GM19468 (cell line): ENCODE measurements around the gene SAYSD1.

Experiments used
- ATAC-seq: cut with Tn5 transposase; IDR thresholded peaks from one replicate; pipeline ENCODE4 v1.9.1; 2021; ENCODE audit warnings: mild to moderate bottlenecking, moderate library complexity, moderate number of reproducible peaks; ENCODE audit not compliant: unreplicated experiment; ENCODE audit errors: extremely low read depth

SAYSD1 gene

DNA sequence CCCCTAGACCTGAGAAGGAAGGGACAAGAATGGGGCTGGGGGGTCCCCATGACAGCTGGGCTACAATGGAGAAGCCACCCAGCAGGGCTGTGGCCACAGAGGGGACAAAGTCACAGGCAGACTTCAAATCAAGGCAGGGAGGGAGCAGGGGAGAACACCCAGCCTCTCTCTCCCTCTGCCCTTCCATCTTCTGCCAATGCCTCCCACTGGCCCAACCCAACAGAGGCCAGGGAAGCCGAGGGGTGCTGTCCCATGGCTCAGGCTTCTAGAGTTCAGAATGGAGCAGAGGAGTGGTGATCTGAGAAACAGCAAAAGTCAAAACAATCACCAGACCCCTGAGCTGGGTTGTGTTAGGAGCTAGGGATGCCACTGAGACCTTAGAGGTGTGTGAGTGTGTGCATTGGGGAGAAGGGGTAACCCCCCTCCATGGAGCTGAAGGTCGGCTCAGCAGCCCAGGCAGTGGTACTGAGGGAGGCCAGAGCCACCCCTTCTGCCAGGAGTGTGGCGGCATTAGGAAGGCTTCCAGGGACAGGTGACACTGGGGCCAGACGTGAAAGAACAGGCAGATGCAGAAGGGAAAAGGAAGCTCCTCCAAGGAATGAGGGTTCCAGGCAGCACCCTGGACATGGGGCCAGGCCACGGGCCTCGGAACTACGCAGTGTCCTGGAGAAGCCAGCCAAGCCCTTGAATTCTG lies 54.4 kb downstream of the SAYSD1 start:
- ATAC-seq, result no peak

DNA sequence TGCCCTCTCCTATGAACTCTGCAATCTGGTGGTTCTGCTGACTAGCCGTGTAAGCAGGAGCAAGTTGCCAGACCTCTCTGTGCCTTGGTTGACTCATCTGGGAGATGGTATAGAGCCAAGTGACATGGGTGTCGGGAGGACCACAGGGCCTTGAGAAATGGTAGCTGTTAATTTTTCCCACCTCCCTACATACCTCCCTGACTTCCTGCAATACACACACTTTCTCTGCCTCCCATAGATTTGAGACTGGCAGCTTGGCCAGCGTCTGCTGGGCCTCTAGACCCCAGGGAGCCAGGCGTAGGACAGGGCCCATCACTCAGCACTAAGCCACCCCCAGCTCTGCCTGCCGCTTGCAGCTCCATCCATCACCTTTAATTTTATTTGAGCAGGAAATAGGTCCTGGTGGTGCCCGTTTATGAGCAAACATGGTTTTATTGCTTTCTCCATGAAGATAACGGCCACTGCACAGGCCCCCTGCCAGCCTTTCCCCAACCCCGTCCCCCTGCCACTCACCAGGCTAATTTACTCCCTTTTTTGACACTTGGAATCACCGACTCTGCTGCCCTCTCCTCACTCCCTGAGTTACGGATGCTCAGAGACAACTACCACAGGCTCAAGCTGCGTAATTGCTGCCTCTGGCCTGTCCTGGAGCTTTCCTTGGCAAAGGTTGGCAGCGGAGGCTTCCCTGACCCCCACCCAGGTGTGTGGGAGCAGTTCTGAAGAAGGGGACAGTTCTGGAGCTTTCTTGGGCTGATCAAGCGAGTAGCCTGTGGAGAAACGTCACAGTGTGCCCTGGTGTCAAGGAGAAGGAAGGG lies 55.3 kb downstream of the SAYSD1 start:
- no peak for ATAC-seq

DNA sequence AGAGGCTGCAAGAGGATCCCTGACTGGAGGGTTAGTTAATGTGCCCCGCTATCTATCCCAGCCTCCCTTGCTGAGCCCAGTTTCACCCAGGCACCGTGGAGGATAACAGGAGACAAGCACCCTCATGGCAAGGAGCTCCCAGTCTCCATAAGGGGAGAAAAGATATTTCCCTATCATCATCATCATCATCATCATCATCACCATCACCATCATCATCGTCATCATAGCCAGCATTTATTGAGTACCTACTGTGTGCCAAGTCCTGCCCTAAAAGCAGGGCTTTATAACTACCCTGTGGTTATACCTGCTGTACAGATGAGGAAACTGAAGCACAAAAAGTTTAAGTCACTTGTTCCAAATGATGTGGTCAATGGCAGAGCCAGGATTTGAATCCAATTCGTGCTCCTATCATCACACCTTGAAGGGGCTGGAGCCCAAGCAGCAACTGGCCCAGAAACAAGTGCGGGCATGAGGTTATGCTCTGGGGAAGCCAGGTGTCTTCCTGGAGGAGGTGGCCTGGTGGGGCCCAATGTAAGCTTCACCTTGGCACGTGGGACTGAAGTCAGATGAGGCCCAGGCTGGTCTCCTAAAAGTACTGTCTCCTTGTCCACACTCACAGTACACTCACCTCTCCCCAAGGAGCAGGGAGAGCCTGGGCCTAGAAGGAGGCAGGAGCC lies 56.4 kb downstream of the SAYSD1 start:
- ATAC-seq, result no peak

DNA sequence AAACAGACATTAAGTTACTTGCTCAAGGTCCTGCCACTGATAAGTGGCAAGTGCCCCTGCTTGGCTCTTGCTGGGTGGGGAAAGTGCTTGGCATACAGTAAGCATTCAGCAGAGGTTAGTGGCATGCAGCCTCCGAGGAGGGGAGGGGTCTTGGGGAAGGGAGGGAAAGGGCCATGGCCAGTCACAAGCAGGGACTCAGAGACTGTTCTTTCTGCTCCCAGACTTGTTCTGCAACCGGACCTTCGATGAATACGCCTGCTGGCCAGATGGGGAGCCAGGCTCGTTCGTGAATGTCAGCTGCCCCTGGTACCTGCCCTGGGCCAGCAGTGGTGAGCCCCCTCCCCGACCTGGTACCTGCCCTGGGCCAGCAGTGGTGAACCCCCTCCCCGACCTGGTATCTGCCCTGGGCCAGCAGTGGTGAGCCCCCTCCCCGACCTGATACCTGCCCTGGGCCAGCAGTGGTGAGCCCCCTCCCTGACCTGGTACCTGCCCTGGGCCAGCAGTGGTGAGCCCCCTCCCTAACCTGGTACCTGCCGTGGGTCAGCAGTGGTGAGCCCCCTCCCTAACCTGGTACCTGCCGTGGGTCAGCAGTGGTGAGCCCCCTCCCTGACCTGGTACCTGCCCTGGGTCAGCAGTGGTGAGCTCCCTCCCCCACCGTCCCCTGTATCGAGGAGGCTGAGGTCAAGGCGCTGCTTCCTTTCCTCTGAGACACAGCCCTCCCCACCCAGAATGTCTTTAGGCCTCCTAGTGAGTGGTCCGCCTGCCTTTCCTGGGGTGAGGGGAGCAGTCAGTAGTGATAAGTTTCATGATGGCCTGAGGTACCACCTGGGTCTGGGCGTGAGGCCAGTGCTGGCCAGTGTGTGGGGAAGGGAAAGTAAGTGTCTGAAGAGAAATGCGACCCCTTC lies 57.5 kb downstream of the SAYSD1 start:
- ATAC-seq, result no peak

DNA sequence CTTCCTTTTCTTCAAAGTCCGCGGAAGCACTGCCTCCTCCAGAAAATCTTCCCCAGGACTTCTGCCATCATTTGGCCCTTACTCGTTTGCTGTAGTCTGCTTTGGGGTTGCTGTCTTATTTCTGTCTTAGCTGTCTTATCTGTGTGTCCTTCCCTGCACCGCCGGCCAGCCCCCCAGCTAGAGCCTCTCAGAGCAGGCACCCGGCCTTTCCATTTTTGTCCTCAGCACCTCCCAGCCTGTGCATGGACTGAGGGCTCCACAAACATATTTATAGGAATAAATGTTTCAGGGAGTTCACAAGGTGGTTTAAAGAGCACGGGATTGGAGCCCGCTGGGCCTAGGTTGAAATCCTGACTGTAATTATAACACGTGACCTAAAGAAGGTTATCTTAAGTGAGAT lies 58.3 kb downstream of the SAYSD1 start:
- ATAC-seq, result no peak

DNA sequence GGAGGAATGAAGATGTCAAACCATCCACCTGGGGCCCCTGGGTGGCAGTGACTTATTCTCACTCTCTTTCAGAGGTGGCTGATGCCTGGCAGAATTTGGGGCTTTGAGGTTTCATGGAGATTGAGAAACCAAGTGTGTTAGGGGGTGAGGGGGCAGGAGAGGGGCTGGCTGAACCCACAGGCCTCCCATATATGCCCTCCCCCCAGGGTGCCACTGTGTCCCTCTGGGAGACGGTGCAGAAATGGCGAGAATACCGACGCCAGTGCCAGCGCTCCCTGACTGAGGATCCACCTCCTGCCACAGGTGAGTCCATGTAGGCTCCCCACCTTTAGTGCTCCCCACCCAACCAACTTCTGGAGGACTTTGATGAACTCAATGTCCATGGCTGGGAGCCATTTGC lies 58.8 kb downstream of the SAYSD1 start:
- no peak for ATAC-seq

DNA sequence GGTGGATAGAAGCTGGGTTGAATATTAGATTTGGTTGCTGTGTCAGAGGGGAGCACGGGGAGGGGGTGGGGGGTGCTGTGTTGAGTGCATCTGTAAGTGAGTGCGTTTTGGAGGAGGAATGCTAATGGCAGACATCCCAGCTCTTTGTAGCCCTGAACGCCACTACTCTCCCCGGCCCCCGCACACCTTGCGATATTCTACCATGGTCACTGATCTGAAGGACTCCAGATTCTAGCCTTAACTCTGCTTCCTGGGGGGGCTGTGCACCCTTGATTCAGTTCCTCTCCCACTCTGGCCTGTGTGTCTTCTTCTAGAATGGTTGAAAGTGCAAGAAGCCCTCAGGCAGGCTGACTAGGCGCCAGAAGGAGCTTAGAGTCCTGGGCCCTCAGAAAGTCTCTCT lies 59.3 kb downstream of the SAYSD1 start:
- no peak for ATAC-seq

DNA sequence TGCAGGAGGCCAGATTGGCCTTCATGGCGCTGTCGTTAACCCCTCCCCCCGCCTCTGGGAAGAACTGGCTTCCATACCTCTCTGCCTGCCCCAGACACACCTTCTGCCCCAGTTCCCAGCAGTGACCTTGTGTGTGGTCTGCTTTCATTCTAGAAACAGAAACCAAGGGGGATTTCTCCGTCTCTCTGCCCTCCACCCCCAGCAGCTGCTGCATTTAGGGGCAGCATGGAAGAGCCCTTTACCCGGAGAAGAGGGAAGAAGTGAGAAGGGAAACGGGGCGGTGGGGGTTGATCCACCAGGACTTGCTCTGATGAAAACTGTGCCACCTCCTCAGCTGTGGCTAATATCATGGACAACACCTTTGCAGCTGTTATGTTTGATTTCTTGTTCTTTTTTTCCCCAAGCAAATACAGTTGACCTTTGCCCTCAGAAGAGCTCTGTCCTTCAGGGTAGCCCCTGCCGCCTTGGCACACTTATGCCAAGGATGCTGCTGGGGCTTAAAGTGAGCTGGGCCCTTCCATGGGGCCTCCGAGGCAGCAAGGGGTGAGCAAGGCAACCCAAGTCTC lies 60.3 kb downstream of the SAYSD1 start:
- no peak for ATAC-seq
